GM21447 (cell line): ENCODE measurements around the gene KIAA1755.

Experiments used
- ATAC-seq: cut with Tn5 transposase; IDR thresholded peaks from one replicate; pipeline ENCODE4 v1.9.1; 2021; ENCODE audit not compliant: unreplicated experiment

Gene KIAA1755

GRCh38 chr20:38221119-38221589 lies 39.4 kb downstream of the KIAA1755 start:
- ATAC-seq = no peak

DNA sequence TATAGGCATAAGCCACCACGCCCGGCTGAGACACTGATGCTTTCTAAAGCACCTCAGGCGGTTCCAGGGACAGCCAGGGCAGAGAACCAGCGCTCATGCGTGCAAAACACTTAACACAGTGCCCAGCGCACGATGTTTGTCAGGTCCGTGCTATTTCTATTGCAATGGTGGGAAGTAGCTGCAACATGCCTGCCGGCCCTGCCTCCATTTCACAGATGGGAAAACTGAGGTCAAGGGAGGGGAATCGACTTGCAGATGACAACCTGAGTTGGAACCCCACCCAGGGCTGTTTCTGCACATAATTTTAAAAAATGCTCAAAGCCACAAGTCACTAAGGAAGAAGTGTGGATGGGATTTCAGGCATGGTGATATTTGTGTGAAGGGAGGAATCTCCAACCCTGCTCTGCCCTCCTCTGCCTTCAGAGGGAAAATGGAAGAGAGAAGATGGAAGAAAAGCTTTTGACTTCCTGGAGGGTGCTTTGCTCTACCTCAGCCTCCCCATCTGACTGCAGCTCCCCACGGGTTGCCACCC lies 39.9 kb downstream of the KIAA1755 start:
- no peak for ATAC-seq

DNA sequence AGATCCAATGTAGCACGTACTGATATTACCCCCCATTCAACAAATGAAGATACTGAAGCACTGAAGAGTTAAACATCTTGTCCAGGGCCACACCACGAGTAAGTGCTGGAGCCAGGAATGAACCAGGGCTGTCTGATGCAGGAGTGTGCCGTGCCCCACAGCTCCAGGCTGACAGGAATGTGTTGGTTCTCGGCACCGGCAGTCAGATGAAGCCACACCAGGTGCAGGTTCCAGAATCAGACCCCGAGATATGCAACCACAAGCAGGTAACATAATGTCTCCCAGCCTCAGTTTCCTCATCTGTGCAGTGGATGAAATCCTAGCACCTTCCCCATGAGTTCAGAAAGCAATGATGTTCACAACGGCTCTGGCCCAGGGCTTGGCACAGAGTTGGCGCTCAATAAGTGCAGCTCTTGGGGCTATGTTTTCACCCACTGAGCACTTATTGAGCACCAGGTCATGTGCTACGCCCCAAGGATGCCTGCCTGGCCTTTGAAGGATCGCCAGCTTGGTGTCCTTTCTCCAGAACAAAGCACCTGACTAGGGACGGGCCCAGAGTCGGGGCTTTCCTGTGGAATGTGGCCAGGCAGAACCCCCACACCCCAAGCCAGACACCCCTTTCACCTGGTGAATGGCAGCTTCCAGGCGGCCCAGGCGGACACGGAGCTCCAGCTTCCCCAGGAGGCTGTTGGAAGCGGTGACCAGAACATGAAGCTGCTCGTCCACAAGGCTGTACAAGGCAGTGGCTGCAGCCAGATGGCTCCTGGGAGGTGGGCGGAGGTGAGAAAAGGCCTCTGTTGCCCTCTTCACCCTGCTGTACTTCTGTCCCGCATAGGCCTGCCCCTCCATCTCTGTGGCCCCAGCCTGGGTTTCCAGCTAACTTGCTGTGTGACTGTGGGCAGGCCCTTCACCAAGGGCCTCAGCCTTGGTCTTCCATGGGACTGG lies 41.3 kb downstream of the KIAA1755 start:
- ATAC-seq = no peak

DNA sequence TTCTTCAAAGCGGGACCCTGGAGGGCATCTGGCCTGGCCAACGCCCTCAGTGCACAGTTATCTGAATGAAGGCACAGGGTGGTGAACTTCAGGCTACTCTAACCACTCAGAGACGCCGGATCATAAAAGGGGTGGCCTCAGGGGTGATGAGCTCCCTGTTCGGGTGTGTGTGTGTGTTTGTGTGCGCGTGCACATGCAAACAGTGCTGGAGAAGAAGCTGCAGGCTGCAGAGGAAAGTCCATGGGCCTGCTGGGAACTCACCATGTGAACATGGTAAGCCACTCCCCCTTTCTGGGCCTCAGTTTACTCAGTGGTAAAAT lies 42.0 kb downstream of the KIAA1755 start:
- ATAC-seq = no peak

- no peak for ATAC-seq
Observed at GRCh38 chr20:38217791-38218565, 42.6 kb downstream of the KIAA1755 start.

GRCh38 chr20:38216746-38217595 lies 43.6 kb downstream of the KIAA1755 start:
- ATAC-seq = no peak

- no peak for ATAC-seq
Observed at GRCh38 chr20:38216201-38216600, 44.3 kb downstream of the KIAA1755 start.

DNA sequence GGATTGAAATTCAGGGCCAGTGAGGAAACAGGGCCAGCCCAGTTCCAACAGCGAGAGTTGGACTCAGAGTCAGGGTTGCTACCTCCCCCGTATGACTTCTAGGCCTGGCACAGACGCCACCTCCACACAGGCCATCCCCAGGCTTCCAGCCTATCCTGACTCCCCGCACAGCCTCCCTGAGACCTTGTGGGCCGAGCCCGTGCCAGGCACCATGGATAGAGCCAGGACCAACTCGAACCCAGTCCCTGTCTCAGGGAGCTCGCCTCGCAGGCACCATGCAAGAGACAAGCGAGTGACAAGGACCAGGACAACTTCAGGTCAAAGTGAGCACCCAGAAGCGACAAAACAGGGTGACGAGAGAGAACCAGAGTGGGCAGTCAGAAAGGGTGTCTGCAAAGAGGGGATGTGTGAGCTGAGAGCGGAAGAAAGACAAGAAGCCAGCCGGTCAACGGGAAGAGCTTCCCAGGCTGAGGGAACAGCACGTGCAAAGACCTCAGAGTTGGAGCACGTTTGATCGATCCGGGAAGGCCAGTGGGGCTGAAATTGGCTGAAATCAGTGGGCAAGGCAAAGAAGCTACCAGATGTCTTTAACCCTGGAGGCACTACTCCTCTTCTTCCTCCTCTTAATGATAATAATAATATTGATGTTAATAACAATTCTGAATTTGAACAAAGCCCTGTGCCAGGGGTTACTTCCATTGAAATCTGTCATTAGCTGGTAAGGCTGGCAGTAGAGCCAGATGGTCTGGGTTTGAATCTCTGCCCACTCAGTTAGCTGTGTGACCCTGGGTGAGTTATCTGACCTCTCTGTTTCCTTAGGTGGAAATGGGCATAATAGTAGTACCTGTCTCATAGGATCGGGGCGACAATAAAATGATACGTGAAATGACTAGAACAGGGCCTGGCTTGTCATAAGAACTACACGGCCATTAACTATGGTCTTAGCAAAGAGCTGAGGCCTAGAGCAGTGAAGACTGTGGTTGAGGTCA lies 45.0 kb downstream of the KIAA1755 start:
- no peak for ATAC-seq

DNA sequence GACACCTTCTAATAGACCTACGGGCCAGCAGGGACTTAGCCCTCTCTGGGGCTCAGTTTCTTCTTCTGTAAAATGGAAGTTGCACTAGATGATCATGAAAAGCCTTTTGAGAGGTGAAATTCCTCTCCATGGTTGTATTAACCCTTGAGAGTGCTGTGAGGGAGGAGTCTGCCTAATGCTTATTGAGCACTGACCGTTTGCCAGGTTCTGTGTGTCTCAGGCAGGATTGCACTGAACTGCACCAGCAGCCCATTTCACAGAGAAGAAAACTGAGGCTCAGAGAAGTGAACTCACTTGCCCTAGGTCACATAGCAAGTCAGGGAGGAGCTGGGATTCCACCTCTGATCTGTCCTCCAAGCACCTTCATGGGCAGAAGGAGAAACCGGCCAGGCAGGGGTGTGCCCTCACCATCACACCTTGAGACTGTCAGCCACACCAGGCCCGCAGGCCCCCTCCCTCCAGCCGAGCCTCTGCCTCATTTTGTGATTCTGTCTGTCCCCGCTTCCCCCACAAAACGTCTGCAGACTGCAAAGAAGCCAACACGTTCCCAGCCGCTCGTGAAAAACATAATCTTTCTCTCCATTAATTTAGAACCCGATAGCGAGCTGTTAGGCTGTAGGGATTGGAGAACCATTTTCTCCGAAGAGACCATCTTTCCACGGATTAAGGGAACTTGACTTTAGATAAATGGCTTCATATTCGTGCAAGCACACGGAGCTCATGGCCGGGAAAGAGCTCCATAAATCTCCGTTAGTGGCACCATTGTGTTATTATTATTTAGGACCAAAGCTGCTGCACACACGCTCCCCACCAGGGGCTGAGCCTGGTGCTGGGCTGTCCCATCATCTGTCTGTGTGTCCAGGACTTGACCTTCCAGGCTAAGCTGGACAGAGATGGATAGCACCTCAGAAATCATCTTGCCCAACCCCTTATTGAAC lies 46.0 kb downstream of the KIAA1755 start:
- no peak for ATAC-seq

DNA sequence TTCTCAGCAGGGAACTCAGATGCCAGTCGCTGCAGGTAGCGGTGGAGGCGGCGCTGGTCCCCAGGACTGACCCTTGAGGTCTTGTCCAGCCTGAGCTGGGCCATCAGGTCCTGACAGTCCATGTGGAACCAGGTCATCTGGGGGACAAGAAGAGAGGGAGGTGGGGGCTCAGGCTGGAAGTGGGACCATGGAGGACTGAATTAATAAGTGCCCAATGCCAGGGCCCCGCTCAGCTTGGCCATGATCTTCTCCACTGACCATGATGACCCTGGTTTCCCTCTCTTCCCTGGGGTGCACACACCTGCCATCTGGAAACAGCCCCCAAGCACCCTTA lies 47.0 kb downstream of the KIAA1755 start:
- no peak for ATAC-seq

DNA sequence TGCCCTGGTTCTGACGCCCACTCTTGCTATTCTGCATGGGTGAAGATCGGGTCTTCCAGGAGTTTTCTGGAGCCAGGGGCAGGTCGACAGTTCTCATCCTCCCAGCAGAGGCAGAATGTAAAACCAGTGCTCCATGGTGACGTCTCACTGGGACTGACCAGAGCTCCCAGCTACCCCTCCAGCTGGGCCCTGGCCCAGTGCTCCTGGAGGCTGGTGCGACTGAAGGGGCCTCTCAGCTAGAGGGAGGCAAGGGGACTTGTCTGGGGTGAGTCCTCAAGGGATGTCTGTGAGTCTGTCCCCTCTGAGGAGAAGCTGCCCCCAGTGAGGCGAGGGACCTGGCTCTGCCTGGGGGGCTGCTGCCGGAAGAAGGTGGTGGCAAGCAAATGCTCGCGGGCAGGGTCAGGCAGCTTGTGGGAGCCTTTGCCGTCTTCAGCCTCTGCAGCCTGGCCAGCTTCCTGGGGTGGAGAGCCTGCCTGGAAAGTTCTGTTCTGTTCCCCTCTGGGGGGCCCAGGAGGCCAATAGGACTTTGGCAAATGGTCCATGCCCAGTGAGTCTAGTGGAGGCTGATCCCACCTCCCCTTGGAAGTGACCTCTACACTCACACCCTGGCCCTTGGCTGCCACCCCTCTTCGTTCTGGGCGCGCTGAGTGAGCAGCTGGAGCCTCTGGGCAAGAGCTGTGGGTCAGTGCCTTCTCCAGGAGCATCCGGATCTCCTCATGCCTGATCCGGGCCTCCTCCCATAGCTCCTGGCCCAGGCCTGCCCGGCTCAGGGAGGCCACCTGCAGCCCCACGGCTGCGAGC lies 47.5 kb downstream of the KIAA1755 start:
- ATAC-seq = no peak

DNA sequence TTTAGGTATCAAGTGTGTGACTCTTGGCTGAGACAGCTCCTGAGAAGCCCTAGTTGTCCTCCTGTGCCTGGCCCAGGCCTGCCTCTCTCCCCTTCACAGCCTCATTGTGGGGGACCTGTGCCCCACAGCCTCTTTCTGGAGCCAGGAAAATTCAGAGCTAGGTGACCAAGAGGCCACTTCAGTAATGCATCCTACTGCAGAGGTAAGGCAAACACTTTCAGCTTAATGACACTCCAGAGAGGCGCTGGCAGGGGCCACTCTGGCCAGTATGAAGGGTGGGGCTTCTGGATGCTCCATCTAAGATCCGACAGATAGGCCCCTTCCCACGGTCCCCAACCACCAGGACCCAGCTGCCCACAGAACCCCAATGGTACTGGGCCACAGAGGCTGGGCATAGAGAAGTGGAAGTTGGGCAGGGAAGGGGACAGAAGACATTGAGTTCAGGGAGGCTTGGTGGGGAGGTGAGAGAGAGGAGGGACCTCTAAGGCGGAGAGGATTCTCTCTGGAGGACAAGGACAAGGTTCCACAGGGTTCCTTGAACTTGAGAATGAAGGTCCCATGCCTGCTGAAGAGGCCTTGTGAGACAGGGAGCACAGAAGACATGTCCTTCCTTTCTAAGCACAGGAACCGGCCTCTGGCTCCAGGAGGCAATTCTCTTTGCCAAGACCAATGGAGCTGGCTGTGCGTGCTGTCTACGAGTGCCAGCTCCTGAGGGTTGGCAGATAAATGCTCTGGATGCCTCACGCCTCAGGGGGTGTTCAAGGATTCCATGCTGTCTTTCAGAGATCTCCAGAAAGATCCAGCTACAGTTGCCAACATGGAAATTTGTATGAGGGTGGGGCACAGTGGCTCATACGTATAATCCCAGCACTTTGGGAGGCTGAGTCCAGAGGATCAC lies 49.1 kb downstream of the KIAA1755 start:
- no peak for ATAC-seq

DNA sequence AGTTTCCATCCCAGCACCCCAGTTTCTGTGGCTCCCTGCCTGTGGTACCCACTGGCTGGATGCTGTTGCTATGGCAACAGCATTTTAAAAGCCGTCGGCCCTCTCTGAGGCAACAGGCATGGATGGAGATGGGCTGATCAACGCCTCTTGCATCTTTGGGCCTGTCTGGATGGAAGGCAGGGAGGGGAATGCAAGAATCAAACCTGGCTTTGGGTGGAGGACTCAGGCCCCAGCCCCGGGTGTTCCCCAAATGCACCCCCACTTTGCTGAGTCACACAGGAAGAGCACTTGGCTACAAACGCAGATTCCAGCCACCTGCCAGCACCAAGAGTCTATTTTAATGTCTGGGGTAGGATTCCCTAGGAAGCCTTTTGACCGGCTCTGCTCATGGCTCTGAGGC lies 49.8 kb downstream of the KIAA1755 start:
- ATAC-seq = no peak

DNA sequence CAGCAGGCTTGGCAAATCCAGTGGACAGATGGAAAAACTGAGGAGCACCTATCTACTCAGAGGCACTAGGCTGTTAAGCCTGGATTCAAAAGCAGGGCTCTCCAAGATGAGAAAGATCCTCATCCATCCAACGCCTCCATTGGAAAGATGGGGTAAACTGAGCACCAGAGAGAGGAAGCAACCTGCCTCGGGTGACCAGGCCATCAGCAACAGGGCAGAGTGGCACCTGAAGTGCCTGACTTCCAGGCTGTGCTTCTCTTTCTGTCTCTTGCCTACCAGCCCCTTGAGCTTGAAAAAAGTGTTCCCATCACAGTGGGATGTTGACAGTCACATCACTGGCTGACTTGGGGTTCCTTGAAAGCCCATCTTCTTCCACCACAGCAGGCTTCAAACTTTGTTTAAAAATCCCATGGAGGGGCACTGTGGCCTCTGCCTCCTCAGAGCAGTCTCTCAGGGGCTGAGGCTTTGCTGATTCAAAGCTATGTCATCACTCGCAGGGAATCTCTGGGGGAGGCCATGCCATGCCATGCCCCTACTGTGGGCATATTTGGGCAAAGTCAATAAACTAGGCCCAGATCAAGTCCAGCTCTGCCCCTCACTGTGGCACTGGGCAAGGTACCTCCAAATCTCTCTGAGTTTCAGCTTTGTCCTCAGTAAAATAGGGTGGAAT lies 50.7 kb downstream of the KIAA1755 start:
- no peak for ATAC-seq

- no peak for ATAC-seq
Observed at GRCh38 chr20:38209054-38209675, 51.4 kb downstream of the KIAA1755 start.

DNA sequence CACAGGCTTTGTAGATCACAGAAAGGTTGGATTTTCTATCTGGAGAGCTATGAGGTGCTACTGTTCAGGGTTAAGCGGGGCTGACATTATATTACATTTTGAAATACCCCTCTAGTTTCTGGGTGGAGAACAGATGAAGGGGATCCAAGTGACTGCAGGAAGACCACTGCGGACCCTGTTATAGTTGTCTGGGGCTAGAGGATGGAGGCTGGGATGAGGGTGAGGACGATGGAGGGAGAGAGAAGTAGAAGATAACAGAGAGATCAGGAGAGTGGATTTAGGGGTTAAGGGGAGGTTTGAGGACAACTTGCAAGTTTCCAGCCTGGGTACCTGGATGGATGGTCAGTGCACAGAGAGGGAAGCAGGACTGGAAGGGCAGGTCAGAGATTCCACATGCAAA lies 52.0 kb downstream of the KIAA1755 start:
- no peak for ATAC-seq
